CD4-positive, alpha-beta memory T cell (primary cell): ENCODE results near the gene HIVEP1. TPM values are rescaled to one million over a fixed set of nuclear protein-coding genes. Genes with fewer than 3 reads are reported as not detected.

Experiments
- CTCF ChIA-PET: fragments of 350-600 bp; sonication (Branson Sonifier 250); formaldehyde crosslinking; loops from one replicate; lab custom pipeline; 2021; ENCODE audit warnings: inconsistent platforms; ENCODE audit not compliant: partially characterized antibody; lab: Charles Lee
- POLR2A ChIA-PET: fragments of 350-600 bp; sonication (Branson Sonifier 250); formaldehyde crosslinking; loops from one replicate; lab custom pipeline; 2021; ENCODE audit not compliant: partially characterized antibody; lab: Charles Lee
- DNase-seq, 5 donors: peaks; one replicate each; pipeline versions ENCODE4 v3.0.0 to v3.0.0-alpha.2; 2020 to 2022; ENCODE audit warnings: mixed read lengths in 1 of 5
- H3K27ac ChIP-seq: one replicate; pipeline ENCODE4 v1.7.0; 2013; ENCODE audit warnings: low read depth, low read length
- H3K27me3 ChIP-seq: 2 replicates; pipeline ENCODE4 v1.7.0; 2013; ENCODE audit warnings: mild to moderate bottlenecking, low read length, moderate library complexity; ENCODE audit not compliant: insufficient read depth
- H3K36me3 ChIP-seq: 2 replicates; pipeline ENCODE4 v1.7.0; 2013; ENCODE audit warnings: mild to moderate bottlenecking, low read length, moderate library complexity; ENCODE audit not compliant: insufficient read depth
- H3K4me1 ChIP-seq: 2 replicates; pipeline ENCODE4 v1.7.0; 2013; ENCODE audit warnings: mild to moderate bottlenecking, low read length, moderate library complexity; ENCODE audit not compliant: insufficient read depth
- H3K4me3 ChIP-seq, 2 donors: one replicate each; pipeline ENCODE4 v1.7.0; 2013; ENCODE audit warnings: low read length in 2 of 2, mild to moderate bottlenecking in 1 of 2
- H3K9me3 ChIP-seq, 2 donors: one replicate each; pipeline ENCODE4 v1.7.0; 2013; ENCODE audit warnings: low read length in 2 of 2, control low read depth in 1 of 2; ENCODE audit not compliant: control insufficient read depth in 1 of 2
- H3K27ac Mint-ChIP-seq, 7 donors: one replicate each; pipeline ENCODE4 v1.8.0; 2020 to 2021; ENCODE audit warnings: mixed read lengths in 7 of 7, mild to moderate bottlenecking in 6 of 7, inconsistent platforms in 3 of 7, moderate library complexity in 3 of 7
- H3K27me3 Mint-ChIP-seq, 2 donors: one replicate each; pipeline ENCODE4 v1.8.0; 2020 to 2021; ENCODE audit warnings: mixed read lengths in 2 of 2
- H3K36me3 Mint-ChIP-seq, 2 donors: one replicate each; pipeline ENCODE4 v1.8.0; 2020 to 2021; ENCODE audit warnings: mixed read lengths in 2 of 2, inconsistent platforms in 1 of 2, mild to moderate bottlenecking in 1 of 2
- H3K4me1 Mint-ChIP-seq, 4 donors: one replicate each; pipeline ENCODE4 v1.8.0; 2020 to 2021; ENCODE audit warnings: mixed read lengths in 4 of 4, mild to moderate bottlenecking in 1 of 4
- H3K4me3 Mint-ChIP-seq, 8 donors: one replicate each; pipeline ENCODE4 v1.8.0; 2020 to 2021; ENCODE audit warnings: mixed read lengths in 8 of 8, mild to moderate bottlenecking in 7 of 8, moderate library complexity in 6 of 8, inconsistent platforms in 3 of 8
- H3K9me3 Mint-ChIP-seq, 8 donors: one replicate each; pipeline ENCODE4 v1.8.0; 2020 to 2021; ENCODE audit warnings: mixed read lengths in 8 of 8, mild to moderate bottlenecking in 5 of 8, inconsistent platforms in 3 of 8, moderate library complexity in 1 of 8
- intact Hi-C: fragments of 100-400 bp; cut with micrococcal nuclease; formaldehyde crosslinking; loops from one replicate; pipeline ENCODE4 v1.15.1; 2023
- polyA plus RNA-seq, 2 donors: library from polyadenylated mRNA; unstranded; fragments of 300-500 nt; fragmentation: Illumina TruSeq; gene quantifications; one replicate each; pipeline ENCODE4 v1.2.3, GENCODE V29; 2021
- total RNA-seq, 2 experiments: library from RNA; stranded (reverse); gene quantifications; one replicate each; pipeline ENCODE4 v1.2.3, GENCODE V29; 2021

The HIVEP1 gene
- total and polyA plus RNA-seq, 4 experiments from 2014 or later: 0.47 to 17.6 (median 11.9) TPM

GRCh38 chr6:11971154-11971553, 41.0 kb upstream of the HIVEP1 start:
- no peak overlapping the region for H3K4me3 Mint-ChIP-seq
- H3K27me3 Mint-ChIP-seq: peaks cover 0 to 4% of the 10 kb centered on the region in 2 donors
- H3K27me3 ChIP-seq: no peaks in the 10 kb centered on the region
- H3K4me3 ChIP-seq: no peak overlapping the region
- no peaks in the 10 kb centered on the region for H3K36me3 Mint-ChIP-seq
- ChIA-PET POLR2A (no interaction called here), CTCF (no interaction called here)
- H3K36me3 ChIP-seq: no peaks in the 10 kb centered on the region
- H3K27ac Mint-ChIP-seq: no peak overlapping the region
- peaks cover 5% of the 10 kb centered on the region for H3K4me1 ChIP-seq
- H3K9me3 ChIP-seq: no peaks in the 10 kb centered on the region
- no peak overlapping the region for H3K27ac ChIP-seq
- peaks cover 4 to 8% (median 6%) of the 10 kb centered on the region in 4 donors for H3K4me1 Mint-ChIP-seq
- H3K9me3 Mint-ChIP-seq: no peaks in the 10 kb centered on the region
- intact Hi-C loops: no loop called here
- DNase-seq: no peak

- DNase-seq: no peak
- CTCF ChIA-PET: interaction anchor here (0.9 kb wide), 1 partner anchor 308 kb away, joined by 3 read pairs; no protein-coding TSS in a partner anchor
- intact Hi-C loops: no loop called here
- Histone ChIP-seq H3K27ac (no peak overlapping the region), H3K36me3 (no peaks in the 10 kb centered on the region), H3K4me1 (peaks cover 5% of the 10 kb centered on the region), H3K27me3 (no peaks in the 10 kb centered on the region), H3K9me3 (no peaks in the 10 kb centered on the region), H3K4me3 (no peak overlapping the region)
- Mint-ChIP-seq H3K4me3 (no peak overlapping the region), H3K4me1 (peaks cover 4 to 10% (median 7%) of the 10 kb centered on the region in 4 donors), H3K9me3 (no peaks in the 10 kb centered on the region), H3K27ac (no peak overlapping the region), H3K27me3 (peaks cover 0 to 4% of the 10 kb centered on the region in 2 donors), H3K36me3 (no peaks in the 10 kb centered on the region)
- POLR2A ChIA-PET: no interaction called here
Measured at GRCh38 chr6:11972270-11972669, 39.8 kb upstream of the HIVEP1 start.

- POLR2A ChIA-PET: no interaction called here
- H3K27ac Mint-ChIP-seq: no peak overlapping the region
Measured at GRCh38 chr6:11972806-11973205, 39.3 kb upstream of the HIVEP1 start.

GRCh38 chr6:11973238-11973637, 38.9 kb upstream of the HIVEP1 start:
- H3K9me3 Mint-ChIP-seq: no peaks in the 10 kb centered on the region
- no peak overlapping the region for H3K27ac Mint-ChIP-seq
- peaks cover 5% of the 10 kb centered on the region for H3K4me1 ChIP-seq
- ChIA-PET POLR2A (no interaction called here), CTCF (no interaction called here)
- intact Hi-C loops: no loop called here
- no peaks in the 10 kb centered on the region for H3K27me3 ChIP-seq
- peaks cover 5 to 10% (median 8%) of the 10 kb centered on the region in 4 donors for H3K4me1 Mint-ChIP-seq
- H3K4me3 ChIP-seq: no peak overlapping the region
- H3K36me3 ChIP-seq: no peaks in the 10 kb centered on the region
- H3K27ac ChIP-seq: no peak overlapping the region
- H3K27me3 Mint-ChIP-seq: peaks cover 0 to 4% of the 10 kb centered on the region in 2 donors
- no peaks in the 10 kb centered on the region for H3K9me3 ChIP-seq
- DNase-seq: no peak
- no peaks in the 10 kb centered on the region for H3K36me3 Mint-ChIP-seq
- H3K4me3 Mint-ChIP-seq: no peak overlapping the region

More at GRCh38 chr6:11972806-11973205, 39.3 kb upstream of the HIVEP1 start:
- Histone ChIP-seq H3K27me3 (no peaks in the 10 kb centered on the region), H3K27ac (no peak overlapping the region), H3K9me3 (no peaks in the 10 kb centered on the region), H3K4me1 (peaks cover 5% of the 10 kb centered on the region), H3K36me3 (no peaks in the 10 kb centered on the region), H3K4me3 (no peak overlapping the region)
- H3K4me1 Mint-ChIP-seq: peaks cover 4 to 10% (median 7%) of the 10 kb centered on the region in 4 donors
- peaks cover 0 to 4% of the 10 kb centered on the region in 2 donors for H3K27me3 Mint-ChIP-seq
- CTCF ChIA-PET: interaction anchor here (0.9 kb wide), 1 partner anchor 307 kb away, joined by 3 read pairs; no protein-coding TSS in a partner anchor
- H3K9me3 Mint-ChIP-seq: no peaks in the 10 kb centered on the region
- H3K4me3 Mint-ChIP-seq: no peak overlapping the region
- intact Hi-C loops: no loop called here
- DNase-seq: no peak
- H3K36me3 Mint-ChIP-seq: no peaks in the 10 kb centered on the region

GRCh38 chr6:11974089-11974488, 38.0 kb upstream of the HIVEP1 start:
- Histone ChIP-seq H3K4me1 (peaks cover 5% of the 10 kb centered on the region), H3K36me3 (no peaks in the 10 kb centered on the region), H3K27ac (no peak overlapping the region), H3K9me3 (no peaks in the 10 kb centered on the region), H3K4me3 (no peak overlapping the region), H3K27me3 (no peaks in the 10 kb centered on the region)
- intact Hi-C loops: no loop called here
- no peaks in the 10 kb centered on the region for H3K9me3 Mint-ChIP-seq
- H3K4me1 Mint-ChIP-seq: peaks cover 5 to 10% (median 9%) of the 10 kb centered on the region in 4 donors
- ChIA-PET CTCF (no interaction called here), POLR2A (no interaction called here)
- H3K36me3 Mint-ChIP-seq: no peaks in the 10 kb centered on the region
- no peak overlapping the region for H3K4me3 Mint-ChIP-seq
- H3K27ac Mint-ChIP-seq: no peak overlapping the region
- DNase-seq: no peak
- H3K27me3 Mint-ChIP-seq: peaks cover 0 to 4% of the 10 kb centered on the region in 2 donors

- Mint-ChIP-seq H3K9me3 (no peaks in the 10 kb centered on the region), H3K36me3 (no peaks in the 10 kb centered on the region), H3K27me3 (peaks cover 0 to 4% of the 10 kb centered on the region in 2 donors), H3K4me1 (peaks cover 5 to 10% (median 9%) of the 10 kb centered on the region in 4 donors), H3K4me3 (peak overlapping the region in 1 of 8 donors; percentile 18), H3K27ac (peak overlapping the region in 1 of 7 donors; percentile 48)
- no peak overlapping the region for H3K27ac ChIP-seq
- CTCF ChIA-PET: interaction anchor here (0.6 kb wide), 1 partner anchor 100 kb away, joined by 4 read pairs; no protein-coding TSS in a partner anchor
- DNase-seq: no peak
- H3K4me3 ChIP-seq: no peak overlapping the region
- H3K4me1 ChIP-seq: peaks cover 5% of the 10 kb centered on the region
- H3K9me3 ChIP-seq: no peaks in the 10 kb centered on the region
- H3K27me3 ChIP-seq: no peaks in the 10 kb centered on the region
- intact Hi-C loops: no loop called here
- no peaks in the 10 kb centered on the region for H3K36me3 ChIP-seq
- POLR2A ChIA-PET: no interaction called here
Measured at GRCh38 chr6:11975353-11975977, 36.6 kb upstream of the HIVEP1 start.

- no peaks in the 10 kb centered on the region for H3K36me3 Mint-ChIP-seq
- no peak overlapping the region for H3K4me3 Mint-ChIP-seq
- DNase-seq: no peak
- no peaks in the 10 kb centered on the region for H3K9me3 ChIP-seq
- no peaks in the 10 kb centered on the region for H3K27me3 ChIP-seq
- no peak overlapping the region for H3K27ac ChIP-seq
- no peaks in the 10 kb centered on the region for H3K9me3 Mint-ChIP-seq
- H3K27ac Mint-ChIP-seq: no peak overlapping the region
- peaks cover 0 to 2% of the 10 kb centered on the region in 2 donors for H3K27me3 Mint-ChIP-seq
- ChIA-PET POLR2A (no interaction called here), CTCF (no interaction called here)
- H3K4me1 Mint-ChIP-seq: peaks cover 5 to 10% (median 9%) of the 10 kb centered on the region in 4 donors
- intact Hi-C loops: no loop called here
- peaks cover 5% of the 10 kb centered on the region for H3K4me1 ChIP-seq
- no peak overlapping the region for H3K4me3 ChIP-seq
- no peaks in the 10 kb centered on the region for H3K36me3 ChIP-seq
Measured at GRCh38 chr6:11976489-11976888, 35.6 kb upstream of the HIVEP1 start.
